RWPE2 (cell line): Measurements from ENCODE around the gene IBA57.
"Not testable (repeated sequence)": the region's sequence is repeated elsewhere in the genome, so short reads cannot be mapped to it uniquely, and the experiment has no call there.

Experiments used
- ATAC-seq: fragments of 200-7000 bp; cut with Tn5 transposase; 3 replicates; pipeline ENCODE4 v1.9.1; 2021; ENCODE audit warnings: low read depth
- DNase-seq: peaks from one replicate; pipeline ENCODE4 v3.0.0-alpha.2; 2020; ENCODE audit warnings: low spot score
- H3K27ac ChIP-seq: fragments of 450-650 bp; 2 replicates; pipeline ENCODE4 v1.5.1; 2017; ENCODE audit warnings: mild to moderate bottlenecking; ENCODE audit not compliant: poor library complexity, severe bottlenecking
- H3K27me3 ChIP-seq: fragments of 250-450 bp; sonication (Bioruptor Pico); 2 replicates; pipeline ENCODE4 v1.5.1; 2021; ENCODE audit warnings: mild to moderate bottlenecking, moderate library complexity; ENCODE audit not compliant: insufficient read depth, poor library complexity, severe bottlenecking
- H3K36me3 ChIP-seq: fragments of 250-450 bp; sonication (Bioruptor Pico); 2 replicates; pipeline ENCODE4 v1.5.1; 2020; ENCODE audit warnings: low read depth, mild to moderate bottlenecking, moderate library complexity
- H3K4me1 ChIP-seq: fragments of 250-450 bp; sonication (Bioruptor Pico); 2 replicates; pipeline ENCODE4 v1.5.1; 2021; ENCODE audit warnings: mild to moderate bottlenecking, moderate library complexity; ENCODE audit not compliant: insufficient read depth, poor library complexity, severe bottlenecking
- H3K4me3 ChIP-seq: fragments of 250-450 bp; sonication (Bioruptor Pico); 2 replicates; pipeline ENCODE4 v1.5.1; 2021; ENCODE audit warnings: mild to moderate bottlenecking, moderate library complexity; ENCODE audit not compliant: severe bottlenecking
- H3K9me3 ChIP-seq: fragments of 250-450 bp; sonication (Bioruptor Pico); 2 replicates; pipeline ENCODE4 v1.5.1; 2021; ENCODE audit warnings: mild to moderate bottlenecking, moderate library complexity; ENCODE audit not compliant: severe bottlenecking
- TF ChIP-seq, protein P1 (sequence below): fragments of 450-650 bp; IDR thresholded peaks from one replicate; pipeline ENCODE4 v1.5.1; 2017; ENCODE audit warnings: mild to moderate bottlenecking, moderate library complexity; ENCODE audit not compliant: poor library complexity, severe bottlenecking

Gene IBA57

DNA sequence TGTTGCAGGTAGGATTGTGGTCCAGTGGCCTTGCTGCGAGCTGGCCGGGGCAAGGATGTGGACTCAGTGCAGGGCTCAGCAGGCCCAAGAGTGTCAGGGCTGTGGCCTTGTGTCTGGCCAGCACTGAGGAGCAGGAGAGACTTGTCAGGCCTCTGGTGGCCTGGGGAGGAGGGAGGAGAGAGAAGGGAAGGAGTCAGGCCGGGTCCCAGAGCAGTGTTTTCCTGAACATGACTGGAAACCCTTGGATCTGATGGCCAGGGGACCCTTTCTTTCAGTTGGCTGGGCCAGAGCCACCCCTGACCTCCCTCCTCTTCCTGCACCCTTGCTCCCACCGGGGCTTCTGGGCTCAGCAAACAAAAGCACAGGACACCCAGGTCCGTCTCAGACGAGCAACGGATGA lies 5.1 kb downstream of the IBA57 start:
- no peak overlapping the region for H3K4me3 ChIP-seq
- no peak overlapping the region for H3K27ac ChIP-seq
- no peaks in the 10 kb centered on the region for H3K36me3 ChIP-seq
- TF ChIP-seq, protein P1, sequence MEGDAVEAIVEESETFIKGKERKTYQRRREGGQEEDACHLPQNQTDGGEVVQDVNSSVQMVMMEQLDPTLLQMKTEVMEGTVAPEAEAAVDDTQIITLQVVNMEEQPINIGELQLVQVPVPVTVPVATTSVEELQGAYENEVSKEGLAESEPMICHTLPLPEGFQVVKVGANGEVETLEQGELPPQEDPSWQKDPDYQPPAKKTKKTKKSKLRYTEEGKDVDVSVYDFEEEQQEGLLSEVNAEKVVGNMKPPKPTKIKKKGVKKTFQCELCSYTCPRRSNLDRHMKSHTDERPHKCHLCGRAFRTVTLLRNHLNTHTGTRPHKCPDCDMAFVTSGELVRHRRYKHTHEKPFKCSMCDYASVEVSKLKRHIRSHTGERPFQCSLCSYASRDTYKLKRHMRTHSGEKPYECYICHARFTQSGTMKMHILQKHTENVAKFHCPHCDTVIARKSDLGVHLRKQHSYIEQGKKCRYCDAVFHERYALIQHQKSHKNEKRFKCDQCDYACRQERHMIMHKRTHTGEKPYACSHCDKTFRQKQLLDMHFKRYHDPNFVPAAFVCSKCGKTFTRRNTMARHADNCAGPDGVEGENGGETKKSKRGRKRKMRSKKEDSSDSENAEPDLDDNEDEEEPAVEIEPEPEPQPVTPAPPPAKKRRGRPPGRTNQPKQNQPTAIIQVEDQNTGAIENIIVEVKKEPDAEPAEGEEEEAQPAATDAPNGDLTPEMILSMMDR: no peak
- ATAC-seq (no peak), DNase-seq (no peak)
- no peaks in the 10 kb centered on the region for H3K27me3 ChIP-seq
- no peaks in the 10 kb centered on the region for H3K9me3 ChIP-seq
- no peaks in the 10 kb centered on the region for H3K4me1 ChIP-seq

- H3K4me1 ChIP-seq: no peaks in the 10 kb centered on the region
- H3K36me3 ChIP-seq: no peaks in the 10 kb centered on the region
- DNase-seq: no peak
- no peaks in the 10 kb centered on the region for H3K9me3 ChIP-seq
- H3K27me3 ChIP-seq: no peaks in the 10 kb centered on the region
- no peak for ATAC-seq
- no peak overlapping the region for H3K4me3 ChIP-seq
- H3K27ac ChIP-seq: no peak overlapping the region
- TF ChIP-seq, protein P1: no peak
Observed at GRCh38 chr1:228171221-228171891, 5.8 kb downstream of the IBA57 start.

DNA sequence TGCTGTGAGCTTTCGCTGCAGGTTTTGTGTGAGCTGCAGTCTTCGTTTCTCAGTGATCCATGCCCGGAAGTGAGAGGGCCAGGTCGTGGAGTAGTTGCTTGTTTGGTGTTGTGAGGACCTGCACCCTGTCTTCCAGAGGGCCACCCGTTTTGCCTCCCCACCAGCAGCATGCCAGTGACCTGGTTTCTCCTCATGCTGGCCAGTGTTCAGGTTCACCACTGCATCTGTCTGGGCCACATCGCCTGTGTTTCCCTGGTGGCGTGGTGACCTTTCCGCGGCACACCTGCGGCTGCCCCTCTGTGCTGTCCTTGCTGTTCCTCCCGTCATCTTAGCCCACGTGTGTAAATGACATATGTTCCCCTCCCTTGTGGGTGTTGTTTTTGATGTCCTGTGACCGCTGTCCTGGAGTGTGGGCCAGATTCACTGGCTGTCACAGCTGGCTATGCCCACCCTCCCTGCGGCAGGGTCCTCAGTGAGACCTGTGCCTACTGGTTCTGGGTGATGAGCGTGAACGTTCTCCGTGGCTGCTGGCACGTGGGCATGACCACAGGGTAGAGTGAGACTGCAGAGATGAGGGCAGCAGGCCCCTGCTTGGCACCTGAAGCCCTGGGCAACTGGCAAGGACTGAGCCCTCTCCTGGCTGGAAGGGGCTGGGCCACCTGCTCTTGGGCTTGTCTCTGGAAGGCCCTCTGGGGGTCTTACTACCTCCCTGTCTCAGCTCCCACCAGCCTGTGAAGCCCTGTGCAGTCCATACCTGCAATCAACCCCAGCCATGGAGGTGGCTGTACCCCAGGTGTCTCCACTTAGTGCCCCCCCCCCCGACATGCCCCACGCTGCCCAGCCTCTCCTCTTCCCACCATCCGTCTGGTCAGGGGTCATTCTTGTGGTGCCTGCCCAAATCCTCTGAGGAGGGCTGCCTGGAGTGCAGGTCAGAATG lies 7.3 kb downstream of the IBA57 start:
- H3K27ac ChIP-seq: no peak overlapping the region
- no peaks in the 10 kb centered on the region for H3K27me3 ChIP-seq
- no peak for ATAC-seq
- no peak for DNase-seq
- no peaks in the 10 kb centered on the region for H3K36me3 ChIP-seq
- H3K4me1 ChIP-seq: no peaks in the 10 kb centered on the region
- no peak overlapping the region for H3K4me3 ChIP-seq
- H3K9me3 ChIP-seq: no peaks in the 10 kb centered on the region
- TF ChIP-seq, protein P1: no peak

DNA sequence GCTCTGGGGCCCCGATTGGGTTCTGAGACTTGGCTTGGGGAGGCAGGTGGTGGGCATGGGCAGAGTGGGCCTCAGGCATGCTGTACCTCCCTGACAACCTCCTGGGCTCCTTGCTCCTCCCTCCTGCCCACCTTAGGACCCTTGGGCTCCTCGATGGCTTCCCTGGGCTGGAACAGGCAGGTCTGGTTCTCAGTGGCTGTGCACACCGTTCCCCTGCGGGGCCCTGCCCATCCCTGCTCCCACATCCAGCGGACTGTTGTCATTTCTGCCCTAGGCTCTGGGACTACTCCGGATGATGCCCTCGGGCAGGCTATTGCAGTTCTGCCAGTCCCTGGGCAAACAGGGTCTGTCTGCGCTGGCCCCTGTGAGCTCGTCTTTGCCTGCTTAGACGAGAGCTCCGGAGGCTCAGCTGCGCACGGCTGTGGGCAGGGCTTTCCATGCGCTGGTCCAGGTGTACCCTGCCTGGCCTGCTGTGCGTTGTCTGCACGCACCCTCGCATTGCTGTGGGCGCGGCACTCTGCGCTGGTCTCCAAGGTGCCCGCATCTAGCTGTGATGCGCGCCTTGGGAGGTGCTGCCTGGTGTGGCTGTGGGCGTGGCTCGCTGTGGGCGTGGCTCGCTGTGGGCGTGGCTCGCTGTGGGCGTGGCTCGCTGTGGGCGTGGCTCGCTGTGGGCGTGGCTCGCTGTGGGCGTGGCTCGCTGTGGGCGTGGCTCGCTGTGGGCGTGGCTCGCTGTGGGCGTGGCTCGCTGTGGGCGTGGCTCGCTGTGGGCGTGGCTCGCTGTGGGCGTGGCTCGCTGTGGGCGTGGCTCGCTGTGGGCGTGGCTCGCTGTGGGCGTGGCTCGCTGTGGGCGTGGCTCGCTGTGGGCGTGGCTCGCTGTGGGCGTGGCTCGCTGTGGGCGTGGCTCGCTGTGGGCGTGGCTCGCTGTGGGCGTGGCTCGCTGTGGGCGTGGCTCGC lies 8.2 kb downstream of the IBA57 start:
- not testable (repeated sequence) for DNase-seq, H3K36me3 ChIP-seq, H3K27ac ChIP-seq, H3K4me1 ChIP-seq, H3K4me3 ChIP-seq, H3K27me3 ChIP-seq, H3K9me3 ChIP-seq
- ATAC-seq: 0 out of 3 replicates have a peak, but pooled peaks have one; percentile 46
